Left lung (tissue), 10 donors: Measurements from ENCODE around the gene VPS54. TPM values are rescaled to one million over a fixed set of nuclear protein-coding genes. Genes with fewer than 3 reads are reported as not detected.
A peak's percentile ranks its signal among the peaks of the same experiment; 100 is the strongest.

Source experiments
- ATAC-seq: fragments of 200-7000 bp; cut with Tn5 transposase; one replicate; pipeline ENCODE4 v1.9.1; 2020; ENCODE audit warnings: moderate library complexity
- DNase-seq, 4 donors: peaks; one replicate each; pipeline ENCODE4 v3.0.0-alpha.2; 2013 to 2020
- H3K27ac ChIP-seq, 2 donors: fragments of 200-600 bp; sonication (generic) in 1 of 2; one replicate each; pipeline versions ENCODE4 v1.5.0 to v1.8.0; 2020 to 2021
- H3K27me3 ChIP-seq, 2 donors: fragments of 200-600 bp; sonication (generic) in 1 of 2; one replicate each; pipeline versions ENCODE4 v1.5.0 to v1.8.0; 2020 to 2021
- H3K36me3 ChIP-seq, 2 donors: fragments of 200-600 bp; sonication (generic) in 1 of 2; one replicate each; pipeline versions ENCODE4 v1.5.0 to v1.8.0; 2020 to 2021
- H3K4me1 ChIP-seq, 2 donors: fragments of 200-600 bp; one replicate each; pipeline ENCODE4 v1.8.0; 2021
- H3K4me3 ChIP-seq, 2 donors: fragments of 200-600 bp; sonication (generic) in 1 of 2; one replicate each; pipeline versions ENCODE4 v1.5.0 to v1.8.0; 2020 to 2021; ENCODE audit warnings: mild to moderate bottlenecking in 1 of 2
- H3K9me3 ChIP-seq, 2 donors: fragments of 200-600 bp; sonication (generic) in 1 of 2; one replicate each; pipeline versions ENCODE4 v1.5.0 to v1.8.0; 2020 to 2021
- CTCF ChIP-seq, 2 donors: fragments of 200-600 bp; sonication (generic) in 1 of 2; IDR thresholded peaks; one replicate each; pipeline versions ENCODE4 v1.5.0 to v1.8.0; 2021; ENCODE audit warnings: antibody characterized with exemption in 2 of 2
- intact Hi-C, 2 donors: fragments of 100-400 bp; cut with DNase I; formaldehyde crosslinking; loops; one replicate each; pipeline versions ENCODE4 v1.11.2 to v1.14.2; 2022
- polyA plus RNA-seq, 6 donors: library from polyadenylated mRNA; unstranded; fragments of 120-200 nt; gene quantifications; one replicate each; pipeline ENCODE4 v1.2.1, GENCODE V29; 2013; ENCODE audit not compliant: insufficient read length in 6 of 6
- total RNA-seq, 2 donors: library from RNA; stranded (reverse); fragmentation: NEBNext Ultra II Directional; extraction: Animal tissue kit (Norgen Biotek cat#: 25700); gene quantifications; one replicate each; pipeline ENCODE4 v1.2.1, GENCODE V29; 2021
- donor health status: DM: no; HTN: yes; CAD: no.
- donor health status: DM: no; HTN: no; CAD: no.

Gene VPS54
- total and polyA plus RNA-seq, 8 donors, result 24.1 to 53.2 (median 47.3) TPM

DNA sequence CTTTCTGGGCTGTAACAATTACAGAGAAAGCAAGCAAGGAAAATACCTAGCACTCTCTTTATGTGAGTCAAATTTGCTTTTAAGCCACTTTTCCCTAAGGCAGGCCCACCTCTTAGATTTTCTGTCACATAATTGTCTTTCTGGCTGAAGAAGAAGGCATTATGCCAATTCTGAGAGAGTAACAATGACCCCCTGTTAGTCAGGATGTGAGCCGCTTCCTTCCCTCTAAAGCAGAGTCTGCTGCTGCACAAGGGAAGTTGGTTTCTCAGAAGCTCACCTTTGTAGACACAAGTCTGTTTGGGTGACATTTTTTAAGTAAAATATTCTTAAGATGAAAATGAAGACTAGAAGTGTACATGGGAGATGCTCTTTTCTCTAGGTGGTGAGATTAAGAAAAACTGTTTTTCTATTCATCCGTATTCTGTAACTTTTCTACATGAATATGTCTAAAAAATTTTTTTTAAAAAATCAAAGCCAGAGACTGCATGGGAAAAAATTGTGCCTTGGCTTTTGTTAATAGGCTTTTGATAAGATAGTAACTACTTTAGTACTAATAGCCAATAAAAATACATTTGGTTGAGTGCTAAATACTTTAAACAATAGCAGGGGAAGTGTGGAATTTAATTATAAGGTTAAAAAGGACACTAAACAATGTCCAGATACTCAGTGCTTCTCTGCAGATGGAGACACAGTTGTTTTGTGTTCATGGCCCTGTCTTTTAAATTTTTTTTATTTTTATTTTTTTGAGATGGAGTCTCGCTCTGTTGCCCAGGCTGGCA is 33.4 kb upstream of the VPS54 start:
- peak overlapping the region in 1 of 2 donors; percentile 36 for H3K27ac ChIP-seq
- peaks cover 0 to 22% of the 10 kb centered on the region in 2 donors for H3K4me1 ChIP-seq
- DNase-seq (no peak), ATAC-seq (no peak)
- no peak overlapping the region for H3K4me3 ChIP-seq
- H3K9me3 ChIP-seq, result no peaks in the 10 kb centered on the region
- TF ChIP-seq CTCF (IDR thresholded peaks at IDR 0.05), result no peak
- H3K27me3 ChIP-seq, result no peaks in the 10 kb centered on the region
- H3K36me3 ChIP-seq, result no peaks in the 10 kb centered on the region
- intact Hi-C loops, result no loop called here

- intact Hi-C loops, result loop anchor here in 1 of 2 donors (5.0 kb wide), 2 partner anchors 263 to 278 kb away; no protein-coding TSS in a partner anchor
Observed at GRCh38 chr2:64049633-64050220, 30.5 kb upstream of the VPS54 start.

GRCh38 chr2:64045938-64046337 is 26.7 kb upstream of the VPS54 start:
- DNase-seq, result no peak
- H3K9me3 ChIP-seq, result no peaks in the 10 kb centered on the region
- intact Hi-C loops, result loop anchor here in 1 of 2 donors (5.0 kb wide), 2 partner anchors 266 to 281 kb away; no protein-coding TSS in a partner anchor
- no peaks in the 10 kb centered on the region for H3K36me3 ChIP-seq
- H3K27me3 ChIP-seq, result no peaks in the 10 kb centered on the region
- ATAC-seq, result no peak
- no peak for TF ChIP-seq CTCF (IDR thresholded peaks at IDR 0.05)
- H3K4me3 ChIP-seq, result no peak overlapping the region
- H3K4me1 ChIP-seq, result peaks cover 0 to 9% of the 10 kb centered on the region in 2 donors
- no peak overlapping the region for H3K27ac ChIP-seq

More at GRCh38 chr2:64049633-64050220, 30.5 kb upstream of the VPS54 start:
- H3K4me1 ChIP-seq, result peaks cover 0 to 22% of the 10 kb centered on the region in 2 donors
- DNase-seq (peak in 3 of 4 donors; percentile 55 to 80 (median 75)), ATAC-seq (peak; percentile 98)
- H3K27me3 ChIP-seq, result no peaks in the 10 kb centered on the region
- H3K27ac ChIP-seq, result no peak overlapping the region
- H3K4me3 ChIP-seq, result no peak overlapping the region
- no peaks in the 10 kb centered on the region for H3K9me3 ChIP-seq
- no peaks in the 10 kb centered on the region for H3K36me3 ChIP-seq
- TF ChIP-seq CTCF (IDR thresholded peaks at IDR 0.05), result peak; percentile 78 to 80

- Histone ChIP-seq H3K4me1 (no peaks in the 10 kb centered on the region), H3K9me3 (no peaks in the 10 kb centered on the region), H3K36me3 (no peaks in the 10 kb centered on the region), H3K4me3 (no peak overlapping the region), H3K27ac (no peak overlapping the region), H3K27me3 (no peaks in the 10 kb centered on the region)
- intact Hi-C loops, result no loop called here
- DNase-seq (no peak), ATAC-seq (no peak)
- no peak for TF ChIP-seq CTCF (IDR thresholded peaks at IDR 0.05)
Observed at GRCh38 chr2:64040161-64040560, 20.9 kb upstream of the VPS54 start.

- intact Hi-C loops, result no loop called here
- ATAC-seq (peak; percentile 57), DNase-seq (no peak)
- no peak for TF ChIP-seq CTCF (IDR thresholded peaks at IDR 0.05)
- no peaks in the 10 kb centered on the region for H3K36me3 ChIP-seq
- no peak overlapping the region for H3K27ac ChIP-seq
- H3K4me1 ChIP-seq, result no peaks in the 10 kb centered on the region
- H3K9me3 ChIP-seq, result no peaks in the 10 kb centered on the region
- H3K27me3 ChIP-seq, result no peaks in the 10 kb centered on the region
- no peak overlapping the region for H3K4me3 ChIP-seq
Observed at GRCh38 chr2:64036034-64036705, 16.9 kb upstream of the VPS54 start.
